Nephron progenitor cell (in vitro differentiated cells): ENCODE measurements around the gene AHRR.

Experiments used
- DNase-seq: peaks from one replicate; pipeline ENCODE4 v3.0.0; 2021
- H3K27ac Mint-ChIP-seq: 2 replicates; pipeline ENCODE4 v1.8.0; 2021; ENCODE audit warnings: mild to moderate bottlenecking, moderate library complexity, mixed read lengths
- H3K27me3 Mint-ChIP-seq: 2 replicates; pipeline ENCODE4 v1.8.0; 2021; ENCODE audit warnings: mild to moderate bottlenecking, low read depth, mixed read lengths; ENCODE audit not compliant: poor library complexity
- H3K36me3 Mint-ChIP-seq: 2 replicates; pipeline ENCODE4 v1.8.0; 2021; ENCODE audit warnings: low read depth, mixed read lengths
- H3K4me1 Mint-ChIP-seq: 2 replicates; pipeline ENCODE4 v1.8.0; 2021; ENCODE audit warnings: mixed read lengths
- H3K4me3 Mint-ChIP-seq: 2 replicates; pipeline ENCODE4 v1.8.0; 2021; ENCODE audit warnings: mild to moderate bottlenecking, moderate library complexity, mixed read lengths
- H3K9me3 Mint-ChIP-seq: 2 replicates; pipeline ENCODE4 v1.8.0; 2021; ENCODE audit warnings: mild to moderate bottlenecking, moderate library complexity, mixed read lengths
- TF ChIP-seq, protein P1 (sequence below): fragments of 200-600 bp; sonication (generic); IDR thresholded peaks from 2 replicates; pipeline ENCODE4 v1.5.0; 2021; ENCODE audit warnings: antibody characterized with exemption

Gene AHRR

DNA sequence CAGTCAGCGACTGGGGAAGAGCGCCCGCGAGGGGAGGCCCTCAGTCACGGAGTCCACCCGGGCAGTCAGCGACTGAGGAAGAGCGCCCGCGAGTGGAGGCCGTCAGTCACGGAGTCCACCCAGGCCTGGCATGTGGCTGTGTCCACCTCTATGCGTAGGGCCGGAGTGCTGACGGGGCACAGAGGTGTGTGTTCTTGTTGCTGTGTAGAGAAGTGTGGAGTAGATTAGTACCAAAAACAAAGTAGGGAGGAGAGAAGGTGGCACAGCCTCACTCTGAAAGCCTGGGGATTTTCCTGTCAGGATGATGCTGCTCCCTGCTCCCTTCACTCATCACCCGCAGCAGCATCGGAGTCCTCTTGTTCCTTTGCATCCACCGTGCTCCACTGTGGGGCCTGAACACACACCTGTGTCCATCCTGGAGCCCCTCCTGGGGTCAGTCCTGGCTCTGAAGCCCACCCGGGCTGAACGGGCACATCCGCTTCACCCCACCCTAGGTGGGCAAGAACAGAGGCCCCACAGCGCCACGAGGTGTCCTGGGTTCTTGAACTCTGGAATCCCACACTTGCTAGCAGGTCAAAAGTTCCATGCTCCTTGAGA is 37.9 kb downstream of the AHRR start:
- peaks cover 9% of the 10 kb centered on the region for H3K9me3 Mint-ChIP-seq
- H3K4me1 Mint-ChIP-seq: peaks cover 8% of the 10 kb centered on the region
- H3K36me3 Mint-ChIP-seq: no peaks in the 10 kb centered on the region
- H3K4me3 Mint-ChIP-seq: no peak overlapping the region
- TF ChIP-seq, protein P1, sequence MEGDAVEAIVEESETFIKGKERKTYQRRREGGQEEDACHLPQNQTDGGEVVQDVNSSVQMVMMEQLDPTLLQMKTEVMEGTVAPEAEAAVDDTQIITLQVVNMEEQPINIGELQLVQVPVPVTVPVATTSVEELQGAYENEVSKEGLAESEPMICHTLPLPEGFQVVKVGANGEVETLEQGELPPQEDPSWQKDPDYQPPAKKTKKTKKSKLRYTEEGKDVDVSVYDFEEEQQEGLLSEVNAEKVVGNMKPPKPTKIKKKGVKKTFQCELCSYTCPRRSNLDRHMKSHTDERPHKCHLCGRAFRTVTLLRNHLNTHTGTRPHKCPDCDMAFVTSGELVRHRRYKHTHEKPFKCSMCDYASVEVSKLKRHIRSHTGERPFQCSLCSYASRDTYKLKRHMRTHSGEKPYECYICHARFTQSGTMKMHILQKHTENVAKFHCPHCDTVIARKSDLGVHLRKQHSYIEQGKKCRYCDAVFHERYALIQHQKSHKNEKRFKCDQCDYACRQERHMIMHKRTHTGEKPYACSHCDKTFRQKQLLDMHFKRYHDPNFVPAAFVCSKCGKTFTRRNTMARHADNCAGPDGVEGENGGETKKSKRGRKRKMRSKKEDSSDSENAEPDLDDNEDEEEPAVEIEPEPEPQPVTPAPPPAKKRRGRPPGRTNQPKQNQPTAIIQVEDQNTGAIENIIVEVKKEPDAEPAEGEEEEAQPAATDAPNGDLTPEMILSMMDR: no peak
- H3K27ac Mint-ChIP-seq: no peak overlapping the region
- H3K27me3 Mint-ChIP-seq: peaks cover 36% of the 10 kb centered on the region
- DNase-seq: no peak

DNA sequence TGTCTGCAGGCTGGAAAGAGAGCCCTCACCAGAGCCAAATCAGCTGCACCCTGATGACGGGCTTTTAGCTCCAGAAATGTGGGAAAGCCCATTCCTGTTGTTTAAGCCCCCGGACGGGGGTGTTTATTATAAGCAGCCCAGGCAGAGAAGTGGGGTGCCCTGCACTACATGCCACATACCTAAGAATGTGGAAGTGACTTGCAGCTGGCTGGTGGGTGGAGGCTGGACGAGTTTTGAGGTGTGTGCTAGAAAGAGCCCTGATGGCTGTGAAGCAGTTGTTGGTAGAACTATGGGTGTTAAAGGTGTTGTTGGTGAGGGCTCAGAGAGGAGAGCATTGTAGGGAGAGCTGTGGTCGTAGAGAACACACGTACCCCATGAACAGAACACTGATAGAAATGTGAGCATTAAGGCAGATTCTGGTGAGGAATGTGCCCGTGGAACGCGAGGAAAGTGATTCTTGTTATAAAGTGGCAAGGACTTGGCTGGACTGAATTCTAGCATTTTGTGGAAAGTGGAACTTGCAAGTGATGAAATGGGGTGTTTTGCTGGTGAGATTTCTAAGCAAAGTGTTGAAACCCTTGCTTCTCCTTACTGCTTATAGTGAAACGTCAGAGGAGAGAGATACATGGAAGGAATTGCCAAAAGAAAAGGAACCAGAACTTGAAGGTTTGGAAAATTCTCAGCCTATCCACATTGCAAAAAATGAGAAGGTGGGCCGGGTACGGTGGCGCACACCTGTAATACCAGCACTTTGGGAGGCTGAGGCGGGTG is 38.9 kb downstream of the AHRR start:
- Mint-ChIP-seq H3K4me3 (no peak overlapping the region), H3K27ac (no peak overlapping the region), H3K36me3 (no peaks in the 10 kb centered on the region), H3K27me3 (peaks cover 39% of the 10 kb centered on the region), H3K4me1 (peaks cover 8% of the 10 kb centered on the region), H3K9me3 (peaks cover 18% of the 10 kb centered on the region)
- no peak for DNase-seq
- TF ChIP-seq, protein P1: no peak

DNA sequence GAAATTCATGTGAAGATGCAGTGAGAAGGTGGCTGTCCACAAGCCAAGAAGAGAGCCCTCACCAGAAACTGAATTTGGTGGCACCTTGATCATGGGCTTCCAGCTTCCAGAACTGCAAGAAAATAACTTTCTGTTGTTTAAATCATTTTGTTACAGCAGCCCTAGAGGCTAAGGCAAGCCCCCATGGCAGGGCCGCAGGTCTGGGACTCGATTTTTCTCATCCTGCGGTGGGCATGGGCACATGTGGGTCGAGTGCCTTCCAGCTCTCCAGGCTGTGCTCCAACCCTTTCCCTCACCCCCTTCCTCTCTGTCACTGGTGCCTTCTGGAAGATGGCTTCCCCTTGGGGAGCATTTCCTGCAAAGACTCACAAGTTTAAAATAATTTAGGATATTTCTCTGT is 40.7 kb downstream of the AHRR start:
- H3K27ac Mint-ChIP-seq: no peak overlapping the region

DNA sequence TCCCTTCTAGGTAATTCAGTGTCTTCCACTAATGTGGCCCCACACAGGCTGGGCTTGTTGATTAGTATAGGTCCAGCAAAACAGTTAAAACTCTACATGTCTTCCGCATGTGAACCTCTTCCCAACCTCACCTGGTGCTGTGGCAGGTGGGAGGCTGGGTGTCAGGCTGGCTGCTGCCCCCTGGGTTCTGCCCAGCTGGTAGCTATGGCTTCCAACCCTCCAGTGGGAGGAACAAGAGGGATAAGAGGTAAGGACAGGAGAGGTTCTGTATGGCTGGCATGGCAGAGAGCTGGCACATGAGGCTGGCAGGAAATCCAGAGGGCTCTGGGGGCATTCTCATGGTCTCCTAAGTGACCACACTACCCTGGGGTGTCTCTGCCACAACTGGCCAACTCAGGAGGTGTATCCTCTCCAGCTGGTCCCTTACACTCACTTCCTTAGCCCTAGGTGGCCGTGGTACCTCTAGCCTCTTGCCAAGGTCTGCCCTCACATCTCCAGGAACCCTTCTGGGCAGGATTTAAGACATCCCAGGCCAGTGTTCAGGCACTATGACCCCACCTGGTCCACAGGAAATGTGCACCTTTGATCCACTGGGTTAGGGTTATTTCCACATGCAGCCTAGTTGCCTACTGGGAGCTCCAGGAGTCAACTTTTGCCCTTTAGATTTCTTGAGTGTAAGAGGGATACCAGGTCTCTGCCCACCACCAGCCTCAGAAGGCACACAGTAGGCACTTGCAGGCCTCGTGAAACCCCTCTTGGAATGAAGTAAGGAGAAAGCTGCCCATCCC is 41.7 kb downstream of the AHRR start:
- H3K4me1 Mint-ChIP-seq: no peaks in the 10 kb centered on the region
- H3K9me3 Mint-ChIP-seq: peaks cover 18% of the 10 kb centered on the region
- no peak for DNase-seq
- H3K27ac Mint-ChIP-seq: no peak overlapping the region
- TF ChIP-seq, protein P1: no peak
- H3K36me3 Mint-ChIP-seq: no peaks in the 10 kb centered on the region
- H3K4me3 Mint-ChIP-seq: no peak overlapping the region
- H3K27me3 Mint-ChIP-seq: peaks cover 51% of the 10 kb centered on the region

More for the DNA sequence above, 40.7 kb downstream of the AHRR start:
- Mint-ChIP-seq H3K9me3 (peaks cover 18% of the 10 kb centered on the region), H3K4me1 (no peaks in the 10 kb centered on the region), H3K36me3 (no peaks in the 10 kb centered on the region), H3K27me3 (peaks cover 48% of the 10 kb centered on the region), H3K4me3 (no peak overlapping the region)
- no peak for DNase-seq
- TF ChIP-seq, protein P1: no peak

DNA sequence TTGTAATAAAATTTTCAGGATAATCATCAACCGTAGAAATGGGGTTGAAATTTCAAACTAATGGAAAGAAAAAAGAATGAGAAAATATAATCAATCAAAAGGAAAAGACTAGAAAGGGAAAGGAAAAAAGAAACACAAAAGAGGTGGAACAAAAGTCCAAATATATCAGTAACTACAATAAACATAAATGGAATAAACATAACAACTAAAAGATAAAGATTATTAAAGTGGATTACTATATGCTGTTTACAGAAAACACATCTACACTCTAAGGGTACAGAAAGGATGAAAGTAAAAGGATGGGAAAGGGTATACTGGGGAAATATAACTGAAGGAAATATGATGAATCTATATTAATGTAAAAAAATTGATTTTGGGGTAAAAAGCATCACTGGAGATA is 43.0 kb downstream of the AHRR start:
- H3K4me3 Mint-ChIP-seq: no peak overlapping the region
- H3K27me3 Mint-ChIP-seq: peaks cover 61% of the 10 kb centered on the region
- H3K27ac Mint-ChIP-seq: no peak overlapping the region
- peaks cover 18% of the 10 kb centered on the region for H3K9me3 Mint-ChIP-seq
- peaks cover 5% of the 10 kb centered on the region for H3K4me1 Mint-ChIP-seq
- TF ChIP-seq, protein P1: no peak
- H3K36me3 Mint-ChIP-seq: no peaks in the 10 kb centered on the region
- DNase-seq: no peak
